ENCODE data around the gene AMH. TPM values are rescaled to one million over a fixed set of nuclear protein-coding genes. Genes with fewer than 3 reads are reported as not detected.

AMH gene
- total and polyA plus RNA-seq, 2 of the 4 experiments (the other 2 are of a cell fraction) = 0.86 TPM; not detected in 1

GRCh38 chr19:2235381-2236063 is 13.6 kb upstream of the AMH start:
- Histone ChIP-seq H3K18ac (ENCODE audit: low read depth, low read length) (no peak overlapping the region), H3K4ac (ENCODE audit: low read depth, low read length) (peak overlapping the region; percentile 78), H3K27ac (ENCODE audit: insufficient read depth, low read length) (peak overlapping the region; percentile 73), H3K56ac (ENCODE audit: extremely low read depth, insufficient read depth, low read length) (peak overlapping the region; percentile 50; the same call in 1 of the 2 replicates), H2AK5ac (ENCODE audit: low read depth, low read length) (peak overlapping the region; percentile 59), H2BK120ac (ENCODE audit: low read depth, low read length) (no peak overlapping the region), H2BK15ac (ENCODE audit: low read depth, low read length) (no peak overlapping the region), H4K20me1 (ENCODE audit: insufficient read depth, low read length) (peaks cover 45% of the 10 kb centered on the region), H3K4me1 (ENCODE audit: control insufficient read depth, insufficient read depth, low read length) (peaks cover 16% of the 10 kb centered on the region), H3K9me3 (ENCODE audit: control insufficient read depth, insufficient read depth, low read length) (no peaks in the 10 kb centered on the region), H2AK9ac (replicated peaks; ENCODE audit: low read depth, low read length, poor library complexity) (peak overlapping the region; percentile 90), H3K9me1 (ENCODE audit: insufficient read depth, low read length) (peaks cover 10% of the 10 kb centered on the region), H4K8ac (ENCODE audit: low read depth in 2 of 2, low read length in 2 of 2) (peak overlapping the region; percentile 55 to 60; a peak in 2 of 4 replicates), H3K4me3 (ENCODE audit: insufficient read depth, low read depth, low read length) (peak overlapping the region; percentile 67), H4K91ac (ENCODE audit: insufficient read depth, low read depth, low read length) (peak overlapping the region; percentile 34; the same call in 1 of the 2 replicates), H2AFZ (replicated peaks; ENCODE audit: low read length, poor library complexity) (peak overlapping the region; percentile 99), H3K9ac (ENCODE audit: low read depth, low read length) (peak overlapping the region; percentile 75), H3K36me3 (ENCODE audit: control insufficient read depth, insufficient read depth, low read length) (peaks cover 29% of the 10 kb centered on the region), H3K14ac (replicated peaks; ENCODE audit: low read depth, low read length) (peak overlapping the region; percentile 68), H2BK5ac (ENCODE audit: low read depth, low read length, poor library complexity, severe bottlenecking) (peak overlapping the region; percentile 29), H3K27me3 (ENCODE audit: control insufficient read depth, insufficient read depth, low read length) (no peaks in the 10 kb centered on the region), H3K4me2 (ENCODE audit: low read depth, low read length) (peak overlapping the region; percentile 96), H2BK20ac (ENCODE audit: low read depth, low read length) (no peak overlapping the region), H3K79me1 (ENCODE audit: low read depth in 1 of 2, low read length in 2 of 2) (peaks cover 0 to 65% of the 10 kb centered on the region in 2 experiments; a peak in 3 of 4 replicates), H3K23ac (ENCODE audit: low read depth, low read length) (peak overlapping the region; percentile 87), H4K5ac (ENCODE audit: low read depth, low read length) (no peak overlapping the region)
- 2% methylated on average over 25 of the region's 48 CpGs; no CpG with 5 or more reads in 1 of the 2 experiments for WGBS, 2 experiments (ENCODE audit: extremely low coverage in 2 of 2, insufficient read length in 1 of 2)
- peak; percentile 5 for ATAC-seq (ENCODE audit: low read depth)
- in situ Hi-C loops (cut with MboI; ENCODE audit: low sequenced_read_pairs) (no loop called here), dilution Hi-C loops (cut with HindIII; ENCODE audit: low sequenced_read_pairs, unreplicated experiment) (no loop called here), intact Hi-C loops (cut with micrococcal nuclease) (loop anchor here (1.0 to 5.0 kb wide), 6 partner anchors 38 to 377 kb away; no protein-coding TSS in a partner anchor)
- BruUV-seq (replicated peaks) = no TSS peak
- ChIA-PET CTCF (interaction anchor here (0.6 to 1.0 kb wide), 4 partner anchors 56 to 84 kb away, joined by 3 to 4 read pairs (median 4); partner anchors contain the start of gene AP3D1), POLR2A (ENCODE audit: unreplicated experiment) (no interaction called here)
- DNase-seq = no peak
- TF ChIP-seq RAD21 (IDR thresholded peaks at IDR 0.05; ENCODE audit: low read length) (no peak), BHLHE40 (IDR thresholded peaks at IDR 0.05; ENCODE audit: low read depth, low read length) (no peak), SMC3 (IDR thresholded peaks at IDR 0.05; ENCODE audit: low read depth, low read length) (no peak), MXI1 (IDR thresholded peaks at IDR 0.05; ENCODE audit: borderline replicate concordance, low read depth, low read length) (no peak; the same call in 1 of the 2 replicates), CHD1 (IDR thresholded peaks at IDR 0.05; ENCODE audit: low read depth, low read length) (no peak), MAFK (IDR thresholded peaks at IDR 0.05; ENCODE audit: low read depth, low read length) (no peak), ELK1 (IDR thresholded peaks at IDR 0.05; ENCODE audit: borderline replicate concordance, low read depth, low read length) (no peak), POLR2A (IDR thresholded peaks at IDR 0.05; ENCODE audit: low read depth, low read length) (no peak), MAZ (IDR thresholded peaks at IDR 0.05; ENCODE audit: borderline replicate concordance, low read depth, low read length) (no peak), NFE2L2 (IDR thresholded peaks at IDR 0.05; ENCODE audit: low read depth, low read length) (no peak), CEBPB (IDR thresholded peaks at IDR 0.05; ENCODE audit: low read depth, low read length) (no peak), RCOR1 (IDR thresholded peaks at IDR 0.05; ENCODE audit: insufficient replicate concordance, low read length) (no peak)
- TF ChIP-seq, protein P1, sequence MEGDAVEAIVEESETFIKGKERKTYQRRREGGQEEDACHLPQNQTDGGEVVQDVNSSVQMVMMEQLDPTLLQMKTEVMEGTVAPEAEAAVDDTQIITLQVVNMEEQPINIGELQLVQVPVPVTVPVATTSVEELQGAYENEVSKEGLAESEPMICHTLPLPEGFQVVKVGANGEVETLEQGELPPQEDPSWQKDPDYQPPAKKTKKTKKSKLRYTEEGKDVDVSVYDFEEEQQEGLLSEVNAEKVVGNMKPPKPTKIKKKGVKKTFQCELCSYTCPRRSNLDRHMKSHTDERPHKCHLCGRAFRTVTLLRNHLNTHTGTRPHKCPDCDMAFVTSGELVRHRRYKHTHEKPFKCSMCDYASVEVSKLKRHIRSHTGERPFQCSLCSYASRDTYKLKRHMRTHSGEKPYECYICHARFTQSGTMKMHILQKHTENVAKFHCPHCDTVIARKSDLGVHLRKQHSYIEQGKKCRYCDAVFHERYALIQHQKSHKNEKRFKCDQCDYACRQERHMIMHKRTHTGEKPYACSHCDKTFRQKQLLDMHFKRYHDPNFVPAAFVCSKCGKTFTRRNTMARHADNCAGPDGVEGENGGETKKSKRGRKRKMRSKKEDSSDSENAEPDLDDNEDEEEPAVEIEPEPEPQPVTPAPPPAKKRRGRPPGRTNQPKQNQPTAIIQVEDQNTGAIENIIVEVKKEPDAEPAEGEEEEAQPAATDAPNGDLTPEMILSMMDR (conservative IDR thresholded peaks at IDR 0.05; ENCODE audit: low read depth, low read length) = no peak
- TF ChIP-seq, protein P2, sequence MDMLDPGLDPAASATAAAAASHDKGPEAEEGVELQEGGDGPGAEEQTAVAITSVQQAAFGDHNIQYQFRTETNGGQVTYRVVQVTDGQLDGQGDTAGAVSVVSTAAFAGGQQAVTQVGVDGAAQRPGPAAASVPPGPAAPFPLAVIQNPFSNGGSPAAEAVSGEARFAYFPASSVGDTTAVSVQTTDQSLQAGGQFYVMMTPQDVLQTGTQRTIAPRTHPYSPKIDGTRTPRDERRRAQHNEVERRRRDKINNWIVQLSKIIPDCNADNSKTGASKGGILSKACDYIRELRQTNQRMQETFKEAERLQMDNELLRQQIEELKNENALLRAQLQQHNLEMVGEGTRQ (IDR thresholded peaks at IDR 0.05; ENCODE audit: low read depth, low read length) = no peak

Data from IMR-90 (cell line).